Tibial artery (tissue), 4 donors: ENCODE data around the gene IL6R.
A peak's percentile ranks its signal among the peaks of the same experiment; 100 is the strongest.

Experiments used
- DNase-seq, 2 donors: peaks; one replicate each; pipeline ENCODE4 v3.0.0-alpha.2; 2019
- H3K27ac ChIP-seq, 2 donors: fragments of 200-600 bp; sonication (generic) in 1 of 2; 1 replicate in 1 of 2; 2 replicates in 1 of 2; pipeline ENCODE4 v1.5.1; 2018 to 2019; ENCODE audit warnings: mild to moderate bottlenecking in 1 of 2
- H3K27me3 ChIP-seq, 2 donors: fragments of 200-600 bp; sonication (generic) in 1 of 2; one replicate each; pipeline versions ENCODE4 v1.5.1 to v1.6.0; 2016 to 2019
- H3K36me3 ChIP-seq, 3 donors: fragments of 200-600 bp; sonication (generic) in 2 of 3; one replicate each; pipeline ENCODE4 v1.5.1; 2016 to 2019; ENCODE audit warnings: mild to moderate bottlenecking in 2 of 3
- H3K4me1 ChIP-seq, 4 donors: fragments of 200-600 bp; sonication (generic) in 2 of 4; 1 replicate in 3 of 4; 2 replicates in 1 of 4; pipeline ENCODE4 v1.5.1; 2016 to 2019
- H3K4me3 ChIP-seq, 2 donors: fragments of 200-600 bp; sonication (generic) in 1 of 2; 1 replicate in 1 of 2; 2 replicates in 1 of 2; pipeline ENCODE4 v1.5.1; 2018 to 2019; ENCODE audit warnings: mild to moderate bottlenecking in 2 of 2
- H3K9me3 ChIP-seq, 3 donors: fragments of 200-600 bp; sonication (generic) in 1 of 3; one replicate each; pipeline ENCODE4 v1.5.1; 2016 to 2019
- intact Hi-C: fragments of 100-400 bp; cut with DNase I; formaldehyde crosslinking; loops from one replicate; pipeline ENCODE4 v1.15.0; 2023; ENCODE audit warnings: low total_unique reads
- TF ChIP-seq, protein P1 (sequence below), 2 experiments: fragments of 200-600 bp in 1 of 2; fragments of 450-650 bp in 1 of 2; IDR thresholded peaks; one replicate each; pipeline ENCODE4 v1.5.1; 2017 to 2019; ENCODE audit warnings: antibody characterized with exemption in 2 of 2, mild to moderate bottlenecking in 1 of 2, moderate library complexity in 1 of 2

The IL6R gene

DNA sequence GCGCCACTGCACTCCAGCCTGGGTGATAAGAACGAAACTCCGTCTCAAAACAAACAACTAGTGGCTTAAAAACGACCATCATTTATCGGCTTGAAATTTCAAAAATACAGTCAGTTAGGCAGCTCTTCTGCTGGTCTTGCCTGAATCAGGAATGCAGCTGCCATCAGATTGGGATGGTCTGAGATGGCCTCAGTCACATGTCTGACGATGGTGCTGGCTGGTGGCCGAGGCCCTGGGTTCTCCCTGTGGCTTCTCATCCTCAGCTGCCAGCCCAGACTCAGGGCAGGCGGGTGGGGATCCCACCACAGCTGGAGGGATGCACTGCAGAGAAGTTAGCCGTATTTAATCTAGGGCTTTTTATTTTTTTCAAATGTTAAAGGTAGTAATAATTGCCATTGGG lies 31.3 kb downstream of the IL6R start:
- peaks cover 0 to 59% (median 31%) of the 10 kb centered on the region in 3 donors for H3K36me3 ChIP-seq
- no peaks in the 10 kb centered on the region for H3K27me3 ChIP-seq

DNA sequence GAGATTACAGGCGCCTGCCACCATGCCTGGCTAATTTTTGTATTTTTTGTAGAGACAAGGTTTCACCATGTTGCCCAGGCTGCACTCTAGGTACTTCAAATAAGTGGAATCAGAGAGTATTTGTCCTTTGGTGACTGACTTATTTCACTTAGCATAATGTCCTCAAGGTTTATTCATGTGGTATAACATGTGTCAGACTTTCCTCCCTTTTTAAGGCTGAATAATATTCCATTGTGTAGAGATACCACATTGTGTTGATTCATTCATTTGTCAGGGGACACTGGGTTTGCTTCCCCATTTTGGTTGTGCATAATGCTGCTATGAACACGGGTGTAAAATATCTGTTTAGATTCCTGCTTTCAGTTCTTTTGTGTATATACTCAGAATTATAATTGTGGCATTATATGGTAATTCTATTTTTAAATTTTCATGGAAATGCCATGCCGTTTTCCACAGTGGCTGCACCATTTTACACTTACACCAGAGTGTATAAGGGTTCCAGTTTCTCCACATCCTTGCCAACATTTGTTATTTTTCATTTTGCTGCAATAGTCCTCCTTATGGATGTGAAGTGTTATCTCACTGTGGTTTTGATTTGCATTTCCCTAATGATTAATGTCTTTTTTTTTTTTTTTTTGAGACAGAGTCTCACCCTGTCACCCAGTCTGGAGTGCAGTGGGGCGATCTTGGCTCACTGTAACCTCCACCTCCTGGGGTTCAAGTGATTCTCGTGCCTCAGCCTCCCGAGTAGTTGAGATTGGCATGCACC lies 35.1 kb downstream of the IL6R start:
- TF ChIP-seq, protein P1, sequence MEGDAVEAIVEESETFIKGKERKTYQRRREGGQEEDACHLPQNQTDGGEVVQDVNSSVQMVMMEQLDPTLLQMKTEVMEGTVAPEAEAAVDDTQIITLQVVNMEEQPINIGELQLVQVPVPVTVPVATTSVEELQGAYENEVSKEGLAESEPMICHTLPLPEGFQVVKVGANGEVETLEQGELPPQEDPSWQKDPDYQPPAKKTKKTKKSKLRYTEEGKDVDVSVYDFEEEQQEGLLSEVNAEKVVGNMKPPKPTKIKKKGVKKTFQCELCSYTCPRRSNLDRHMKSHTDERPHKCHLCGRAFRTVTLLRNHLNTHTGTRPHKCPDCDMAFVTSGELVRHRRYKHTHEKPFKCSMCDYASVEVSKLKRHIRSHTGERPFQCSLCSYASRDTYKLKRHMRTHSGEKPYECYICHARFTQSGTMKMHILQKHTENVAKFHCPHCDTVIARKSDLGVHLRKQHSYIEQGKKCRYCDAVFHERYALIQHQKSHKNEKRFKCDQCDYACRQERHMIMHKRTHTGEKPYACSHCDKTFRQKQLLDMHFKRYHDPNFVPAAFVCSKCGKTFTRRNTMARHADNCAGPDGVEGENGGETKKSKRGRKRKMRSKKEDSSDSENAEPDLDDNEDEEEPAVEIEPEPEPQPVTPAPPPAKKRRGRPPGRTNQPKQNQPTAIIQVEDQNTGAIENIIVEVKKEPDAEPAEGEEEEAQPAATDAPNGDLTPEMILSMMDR (IDR thresholded peaks at IDR 0.05): no peak
- Histone ChIP-seq H3K27me3 (no peaks in the 10 kb centered on the region), H3K36me3 (peaks cover 24 to 79% (median 53%) of the 10 kb centered on the region in 3 donors), H3K27ac (no peak overlapping the region), H3K9me3 (no peaks in the 10 kb centered on the region), H3K4me1 (peaks cover 0 to 42% (median 12%) of the 10 kb centered on the region in 4 donors), H3K4me3 (no peak overlapping the region)
- DNase-seq: no peak
- intact Hi-C loops: no loop called here

More for the DNA sequence above, 31.3 kb downstream of the IL6R start:
- Histone ChIP-seq H3K4me3 (no peak overlapping the region), H3K4me1 (peaks cover 0 to 71% (median 28%) of the 10 kb centered on the region in 4 donors), H3K27ac (peak overlapping the region; percentile 89 to 95), H3K9me3 (no peaks in the 10 kb centered on the region)
- intact Hi-C loops: no loop called here
- TF ChIP-seq, protein P1 (IDR thresholded peaks at IDR 0.05): no peak
- DNase-seq: no peak

DNA sequence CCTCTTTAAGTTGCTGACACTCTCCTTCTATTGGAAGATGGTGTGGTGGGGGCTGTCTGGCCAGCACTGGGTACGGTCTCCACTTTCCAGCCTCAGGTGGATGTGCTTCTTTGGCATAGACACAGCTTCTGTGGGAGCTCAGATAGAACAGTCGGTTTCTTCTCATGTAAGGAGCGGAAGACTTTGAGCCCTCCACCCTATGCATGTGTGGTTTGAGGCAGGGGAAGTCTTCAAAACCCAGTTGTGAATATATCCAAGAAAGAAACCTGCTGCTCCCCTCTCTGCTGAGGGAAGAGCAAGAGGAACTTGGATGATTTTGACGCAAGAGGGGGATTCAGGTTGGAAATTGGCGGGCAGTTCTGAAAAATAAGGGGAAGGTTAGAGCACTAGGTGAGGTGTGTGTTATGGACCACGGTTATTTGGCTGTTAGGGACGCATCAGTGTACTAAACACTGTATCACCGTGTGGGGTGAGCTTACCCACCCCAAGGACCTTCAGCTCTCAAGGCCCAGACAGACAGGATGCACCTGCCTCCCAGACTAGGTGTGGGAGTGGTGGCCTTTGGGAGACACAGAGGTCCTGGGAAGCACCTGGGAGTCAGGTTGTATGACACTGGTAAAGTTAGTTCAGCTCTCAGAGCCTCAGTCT lies 36.2 kb downstream of the IL6R start:
- DNase-seq: no peak
- Histone ChIP-seq H3K36me3 (peaks cover 25 to 72% (median 49%) of the 10 kb centered on the region in 3 donors), H3K27me3 (no peaks in the 10 kb centered on the region), H3K4me1 (peaks cover 0 to 38% (median 8%) of the 10 kb centered on the region in 4 donors), H3K9me3 (no peaks in the 10 kb centered on the region), H3K4me3 (no peak overlapping the region), H3K27ac (no peak overlapping the region)
- intact Hi-C loops: no loop called here
- TF ChIP-seq, protein P1 (IDR thresholded peaks at IDR 0.05): no peak

DNA sequence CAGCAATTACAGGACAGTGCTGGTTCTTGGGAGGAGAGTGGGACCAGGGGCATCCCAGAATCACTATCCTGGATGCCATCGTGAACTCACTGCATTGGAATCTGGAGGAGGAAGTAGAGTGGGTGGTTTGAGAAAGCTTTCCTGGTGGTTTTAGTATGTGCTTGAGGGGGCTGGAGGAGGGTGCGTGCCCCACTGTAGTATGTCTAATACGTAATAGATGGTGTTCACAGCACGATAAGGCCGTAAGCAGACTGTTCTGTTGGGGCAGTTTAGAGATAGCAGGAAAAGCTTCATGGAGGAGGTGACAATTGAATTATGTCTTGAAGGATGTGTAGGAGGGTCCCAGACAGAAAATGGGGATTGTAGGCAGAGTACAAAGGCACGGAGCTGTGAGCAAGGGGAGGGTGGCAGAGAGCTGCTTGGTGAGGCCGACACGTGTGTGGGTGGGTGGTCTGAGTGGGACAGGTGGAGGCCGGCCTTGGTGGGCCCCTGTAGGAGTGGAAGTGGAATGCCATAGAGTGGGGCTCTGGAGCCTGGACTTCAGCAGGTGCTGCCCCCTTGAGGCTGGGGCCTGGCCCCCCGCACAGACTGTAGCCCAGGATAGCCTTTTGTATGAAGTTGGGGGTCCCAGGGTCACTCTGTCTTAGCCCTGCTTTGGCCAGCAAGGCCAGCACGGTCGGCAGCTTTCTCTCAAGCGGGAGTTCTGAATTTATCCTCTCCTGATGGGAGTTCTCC lies 37.0 kb downstream of the IL6R start:
- no peaks in the 10 kb centered on the region for H3K9me3 ChIP-seq
- no peaks in the 10 kb centered on the region for H3K27me3 ChIP-seq
- DNase-seq: no peak
- intact Hi-C loops: no loop called here
- TF ChIP-seq, protein P1 (IDR thresholded peaks at IDR 0.05): peak in 1 of 2 experiments; percentile 27
- H3K4me1 ChIP-seq: peaks cover 0 to 37% (median 9%) of the 10 kb centered on the region in 4 donors
- no peak overlapping the region for H3K27ac ChIP-seq
- H3K4me3 ChIP-seq: no peak overlapping the region
- H3K36me3 ChIP-seq: peaks cover 25 to 73% (median 45%) of the 10 kb centered on the region in 3 donors

DNA sequence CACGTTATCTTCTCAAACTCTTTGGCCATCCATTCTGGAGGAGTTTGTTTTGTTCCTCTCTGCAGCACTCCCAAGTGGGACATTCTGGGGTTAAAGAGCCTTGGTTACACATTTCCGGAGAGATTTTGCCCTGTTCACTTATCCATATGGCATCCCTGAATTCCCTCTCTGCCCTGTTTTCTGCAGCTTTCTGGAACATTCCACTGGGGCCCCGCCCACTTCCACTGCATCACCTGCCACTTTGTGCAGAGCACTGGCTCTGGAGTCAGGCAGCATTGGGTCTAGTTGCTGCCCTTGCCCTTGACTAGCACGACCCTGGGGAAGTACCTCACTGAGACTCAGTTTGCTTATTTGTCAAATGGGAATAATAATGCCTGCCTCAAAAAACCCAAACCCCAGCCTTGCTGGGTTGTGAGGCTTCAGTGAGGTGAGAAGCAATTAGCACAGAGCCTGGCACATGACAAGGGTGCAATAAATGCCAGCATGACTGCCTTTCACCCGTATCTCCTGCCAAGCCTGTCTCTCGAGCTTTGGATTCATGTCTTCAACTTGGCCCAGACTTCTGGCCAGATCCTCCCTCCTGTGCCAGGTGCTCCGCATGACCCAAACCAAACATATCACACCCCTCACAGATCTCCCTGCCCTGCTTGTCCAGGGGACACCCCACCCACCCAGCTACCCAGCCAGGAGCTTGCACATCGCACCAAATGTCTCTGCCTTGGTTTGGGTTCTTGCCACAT lies 38.3 kb downstream of the IL6R start:
- intact Hi-C loops: no loop called here
- H3K4me3 ChIP-seq: no peak overlapping the region
- no peaks in the 10 kb centered on the region for H3K27me3 ChIP-seq
- H3K4me1 ChIP-seq: peaks cover 0 to 27% (median 9%) of the 10 kb centered on the region in 4 donors
- TF ChIP-seq, protein P1 (IDR thresholded peaks at IDR 0.05): no peak
- no peaks in the 10 kb centered on the region for H3K9me3 ChIP-seq
- no peak for DNase-seq
- peaks cover 35 to 70% (median 46%) of the 10 kb centered on the region in 3 donors for H3K36me3 ChIP-seq
- no peak overlapping the region for H3K27ac ChIP-seq
